Prostate gland (tissue), 2 donors: Measurements from ENCODE around the gene MYRF.

Experiments
- POLR2A ChIP-seq: fragments of 450-650 bp; IDR thresholded peaks from one replicate; pipeline ENCODE4 v1.6.1; 2016; ENCODE audit warnings: antibody characterized with exemption, mild to moderate bottlenecking
- TF ChIP-seq, protein P1 (sequence below), 4 experiments: fragments of 200-600 bp in 2 of 4; fragments of 450-650 bp in 2 of 4; sonication (generic) in 2 of 4; IDR thresholded peaks; 1 replicate in 3 of 4; 2 replicates in 1 of 4; pipeline ENCODE4 v1.5.1; 2016 to 2019; ENCODE audit warnings: antibody characterized with exemption in 4 of 4, mild to moderate bottlenecking in 2 of 4, moderate library complexity in 2 of 4

DNA sequence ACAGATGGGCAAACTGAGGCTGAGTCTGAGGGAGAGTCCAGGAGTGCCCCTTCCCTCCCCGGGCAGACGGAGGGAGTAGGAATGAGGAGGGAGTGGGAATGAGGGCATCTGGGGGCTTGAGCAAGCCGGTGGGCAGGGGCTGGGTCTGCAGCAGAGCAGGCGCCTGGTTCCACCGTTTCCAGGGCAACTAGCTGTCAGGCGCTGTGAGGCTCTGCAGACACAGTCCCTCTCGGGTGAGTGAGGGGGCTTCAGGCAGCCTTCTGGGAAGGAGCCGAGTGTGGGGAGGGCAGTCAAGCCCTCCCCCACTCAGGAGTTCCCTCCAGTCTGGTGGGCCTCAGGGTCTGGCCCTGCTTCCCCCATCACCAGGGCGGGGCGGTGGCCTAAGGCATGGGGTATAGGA, 20.9 kb downstream of the MYRF start:
- TF ChIP-seq, protein P1, sequence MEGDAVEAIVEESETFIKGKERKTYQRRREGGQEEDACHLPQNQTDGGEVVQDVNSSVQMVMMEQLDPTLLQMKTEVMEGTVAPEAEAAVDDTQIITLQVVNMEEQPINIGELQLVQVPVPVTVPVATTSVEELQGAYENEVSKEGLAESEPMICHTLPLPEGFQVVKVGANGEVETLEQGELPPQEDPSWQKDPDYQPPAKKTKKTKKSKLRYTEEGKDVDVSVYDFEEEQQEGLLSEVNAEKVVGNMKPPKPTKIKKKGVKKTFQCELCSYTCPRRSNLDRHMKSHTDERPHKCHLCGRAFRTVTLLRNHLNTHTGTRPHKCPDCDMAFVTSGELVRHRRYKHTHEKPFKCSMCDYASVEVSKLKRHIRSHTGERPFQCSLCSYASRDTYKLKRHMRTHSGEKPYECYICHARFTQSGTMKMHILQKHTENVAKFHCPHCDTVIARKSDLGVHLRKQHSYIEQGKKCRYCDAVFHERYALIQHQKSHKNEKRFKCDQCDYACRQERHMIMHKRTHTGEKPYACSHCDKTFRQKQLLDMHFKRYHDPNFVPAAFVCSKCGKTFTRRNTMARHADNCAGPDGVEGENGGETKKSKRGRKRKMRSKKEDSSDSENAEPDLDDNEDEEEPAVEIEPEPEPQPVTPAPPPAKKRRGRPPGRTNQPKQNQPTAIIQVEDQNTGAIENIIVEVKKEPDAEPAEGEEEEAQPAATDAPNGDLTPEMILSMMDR (IDR thresholded peaks at IDR 0.05) = no peak
- TF ChIP-seq POLR2A = no peak
